Measurements from ENCODE around the gene NTSR1. TPM values are rescaled to one million over a fixed set of nuclear protein-coding genes. Genes with fewer than 3 reads are reported as not detected.

Gene NTSR1
- total RNA-seq, 1 experiment from 2014 or later: 0.98 TPM

GRCh38 chr20:62674370-62674769 lies 34.3 kb upstream of the NTSR1 start:
- Histone ChIP-seq H3K4me2 (no peak overlapping the region), H3K4me1 (replicated peaks; ENCODE audit: insufficient read depth) (peaks cover 13% of the 10 kb centered on the region), H3K4me3 (no peak overlapping the region), H3K9me2 (ENCODE audit: insufficient read depth) (no peaks in the 10 kb centered on the region), H3K79me2 (ENCODE audit: low read depth) (no peaks in the 10 kb centered on the region), H3K27ac (no peak overlapping the region), H4K20me1 (ENCODE audit: insufficient read depth) (peaks cover 9% of the 10 kb centered on the region), H3K36me3 (ENCODE audit: low read depth) (0 out of 2 replicates have a peak, but pooled peaks cover 6% of the 10 kb centered on the region), H3F3A (ENCODE audit: insufficient read depth, low read depth) (peaks cover 56% of the 10 kb centered on the region), H3K27me3 (ENCODE audit: insufficient read depth, low read depth) (no peaks in the 10 kb centered on the region), H3K9me3 (ENCODE audit: insufficient read depth, low read depth) (no peaks in the 10 kb centered on the region), H2AFZ (no peak overlapping the region)
- no peak for TF ChIP-seq EZH2 (IDR thresholded peaks at IDR 0.05; ENCODE audit: low read depth)
- TF ChIP-seq CTCF (conservative IDR thresholded peaks at IDR 0.05): no peak
- no peak for DNase-seq
- intact Hi-C loops (cut with micrococcal nuclease; ENCODE audit: unreplicated experiment): no loop called here
- ChIA-PET POLR2A (ENCODE audit: unreplicated experiment) (no interaction called here), CTCF (no interaction called here)
- BruUV-seq (replicated peaks): no TSS peak

- intact Hi-C loops (cut with micrococcal nuclease; ENCODE audit: unreplicated experiment): no loop called here
These were observed 33.3 kb upstream of the NTSR1 start for GRCh38 chr20:62675156-62675876.

GRCh38 chr20:62675877-62676260 lies 32.8 kb upstream of the NTSR1 start:
- CTCF ChIA-PET: no interaction called here
- Histone ChIP-seq H3K9me3 (ENCODE audit: insufficient read depth, low read depth) (peaks cover 10% of the 10 kb centered on the region; the same call in 1 of the 2 replicates), H3K36me3 (ENCODE audit: low read depth) (no peaks in the 10 kb centered on the region), H4K20me1 (ENCODE audit: insufficient read depth) (peaks cover 6% of the 10 kb centered on the region; the same call in 1 of the 2 replicates), H2AFZ (no peak overlapping the region), H3K4me2 (no peak overlapping the region), H3K27me3 (ENCODE audit: insufficient read depth, low read depth) (no peaks in the 10 kb centered on the region), H3K27ac (no peak overlapping the region), H3K4me3 (no peak overlapping the region), H3K9me2 (ENCODE audit: insufficient read depth) (no peaks in the 10 kb centered on the region), H3F3A (ENCODE audit: insufficient read depth, low read depth) (peaks cover 43% of the 10 kb centered on the region), H3K79me2 (ENCODE audit: low read depth) (no peaks in the 10 kb centered on the region), H3K4me1 (replicated peaks; ENCODE audit: insufficient read depth) (peaks cover 13% of the 10 kb centered on the region)
- POLR2A ChIA-PET (ENCODE audit: unreplicated experiment): no interaction called here
- TF ChIP-seq CTCF (conservative IDR thresholded peaks at IDR 0.05) (no peak), EZH2 (IDR thresholded peaks at IDR 0.05; ENCODE audit: low read depth) (no peak)
- DNase-seq: no peak
- intact Hi-C loops (cut with micrococcal nuclease; ENCODE audit: unreplicated experiment): no loop called here
- BruUV-seq (replicated peaks): no TSS peak

More at GRCh38 chr20:62675156-62675876, 33.3 kb upstream of the NTSR1 start:
- peaks cover 7% of the 10 kb centered on the region; the same call in 1 of the 2 replicates for H4K20me1 ChIP-seq (ENCODE audit: insufficient read depth)
- no peaks in the 10 kb centered on the region for H3K79me2 ChIP-seq (ENCODE audit: low read depth)
- no peak overlapping the region for H2AFZ ChIP-seq
- DNase-seq: no peak
- 0 out of 2 replicates have a peak, but pooled peaks cover 1% of the 10 kb centered on the region for H3K36me3 ChIP-seq (ENCODE audit: low read depth)
- H3K27me3 ChIP-seq (ENCODE audit: insufficient read depth, low read depth): no peaks in the 10 kb centered on the region
- peaks cover 13% of the 10 kb centered on the region for H3K4me1 ChIP-seq (replicated peaks; ENCODE audit: insufficient read depth)
- POLR2A ChIA-PET (ENCODE audit: unreplicated experiment): no interaction called here
- no TSS peak for BruUV-seq (replicated peaks)
- CTCF ChIA-PET: no interaction called here
- no peaks in the 10 kb centered on the region for H3K9me2 ChIP-seq (ENCODE audit: insufficient read depth)
- TF ChIP-seq CTCF (conservative IDR thresholded peaks at IDR 0.05): no peak
- TF ChIP-seq EZH2 (IDR thresholded peaks at IDR 0.05; ENCODE audit: low read depth): no peak
- H3K27ac ChIP-seq: no peak overlapping the region
- peaks cover 46% of the 10 kb centered on the region for H3F3A ChIP-seq (ENCODE audit: insufficient read depth, low read depth)
- H3K4me3 ChIP-seq: no peak overlapping the region
- no peak overlapping the region for H3K4me2 ChIP-seq
- H3K9me3 ChIP-seq (ENCODE audit: insufficient read depth, low read depth): peaks cover 8% of the 10 kb centered on the region; the same call in 1 of the 2 replicates

Data from PC-9 (cell line).